Activated CD4-positive, alpha-beta T cell treated with anti-CD3 and anti-CD28 coated beads for 24 hours (primary cell): ENCODE results near the gene EEF1AKMT3.
"Not testable (repeated sequence)": the region's sequence is repeated elsewhere in the genome, so short reads cannot be mapped to it uniquely, and the experiment has no call there.

ENCODE experiments used
- DNase-seq, 2 donors: peaks; one replicate each; pipeline ENCODE4 v3.0.0-alpha.2; 2020; ENCODE audit warnings: low read depth in 2 of 2

The EEF1AKMT3 gene

DNA sequence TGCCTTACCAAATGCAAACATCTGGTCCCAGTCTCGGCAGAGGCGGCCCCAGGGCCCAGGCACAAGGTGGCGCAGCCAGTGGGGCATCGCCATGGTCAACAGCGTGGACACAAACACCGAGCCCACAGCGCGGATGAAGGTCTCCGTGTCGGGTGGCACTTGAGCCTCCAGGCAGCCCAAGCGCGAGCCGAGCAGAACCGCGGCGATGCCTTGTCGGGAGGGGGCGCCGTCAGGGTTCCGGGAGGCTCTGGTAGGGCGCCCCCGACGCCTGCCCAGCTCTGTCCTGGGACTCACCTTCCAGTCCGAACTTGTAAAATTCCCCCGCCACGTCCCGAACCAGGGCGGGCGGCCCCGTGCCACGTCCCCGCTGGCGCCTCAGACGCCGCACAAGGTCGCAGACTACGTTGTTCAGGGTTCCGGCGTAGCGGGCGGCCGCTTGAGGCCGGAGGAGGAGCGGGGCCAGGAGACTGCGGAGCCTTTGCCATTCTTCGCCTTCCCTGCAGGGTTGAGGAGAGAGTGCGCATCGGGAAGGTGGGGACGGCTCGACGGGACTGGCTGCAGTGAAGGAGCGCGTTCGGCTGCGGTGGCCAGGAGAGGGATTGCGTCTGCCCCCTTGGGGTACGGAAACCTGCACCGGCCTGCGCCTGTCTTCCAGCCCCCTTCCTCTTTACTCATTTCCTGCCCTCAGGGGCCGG is 7.3 kb upstream of the EEF1AKMT3 start:
- peak in 1 of 2 donors; percentile 52 for DNase-seq

DNA sequence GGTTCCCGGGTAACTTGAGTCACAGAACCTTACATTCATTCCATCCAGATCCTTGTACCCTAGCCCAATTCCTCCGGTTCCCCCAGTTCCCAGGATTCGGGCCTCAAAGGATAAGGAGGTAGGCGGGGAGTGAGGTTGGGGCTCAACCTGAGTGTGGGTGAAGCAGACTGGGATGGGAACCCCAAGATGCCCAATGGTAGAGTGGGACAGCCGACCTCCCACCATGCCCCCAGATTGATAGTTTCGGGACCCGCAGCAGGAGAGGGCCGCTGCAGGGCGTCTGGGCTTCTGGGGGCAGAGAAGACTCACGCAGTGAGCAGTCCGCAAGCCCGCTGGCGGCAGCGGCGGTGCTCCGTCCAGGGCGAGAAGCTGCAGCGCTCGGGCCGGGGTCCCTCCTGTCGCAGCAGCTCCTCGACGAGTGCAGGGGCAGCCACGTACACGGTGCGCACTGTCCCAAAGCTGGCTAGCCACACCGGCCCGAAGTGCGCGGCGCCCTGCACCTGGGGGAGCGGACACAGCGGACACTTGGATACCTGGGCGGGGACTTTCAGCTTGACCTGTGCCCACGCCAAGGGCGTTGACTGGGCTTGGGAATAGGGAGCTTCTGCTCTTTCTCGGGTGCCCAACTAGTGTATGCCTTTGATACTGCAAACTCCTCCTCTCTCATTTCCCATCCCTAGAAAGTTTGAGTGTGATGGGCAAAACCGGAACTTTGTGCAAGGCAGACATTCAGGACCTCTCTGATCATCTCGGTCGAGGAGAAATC is 6.5 kb upstream of the EEF1AKMT3 start:
- DNase-seq = no peak

- no peak for DNase-seq
These were observed 5.7 kb upstream of the EEF1AKMT3 start, which contains the start of gene CYP27B1 for GRCh38 chr12:57766464-57767304. Gene CYP27B1 (minus strand): TSS chr12:57767078. CDS start chr12:57767041, 37 bp downstream.

DNA sequence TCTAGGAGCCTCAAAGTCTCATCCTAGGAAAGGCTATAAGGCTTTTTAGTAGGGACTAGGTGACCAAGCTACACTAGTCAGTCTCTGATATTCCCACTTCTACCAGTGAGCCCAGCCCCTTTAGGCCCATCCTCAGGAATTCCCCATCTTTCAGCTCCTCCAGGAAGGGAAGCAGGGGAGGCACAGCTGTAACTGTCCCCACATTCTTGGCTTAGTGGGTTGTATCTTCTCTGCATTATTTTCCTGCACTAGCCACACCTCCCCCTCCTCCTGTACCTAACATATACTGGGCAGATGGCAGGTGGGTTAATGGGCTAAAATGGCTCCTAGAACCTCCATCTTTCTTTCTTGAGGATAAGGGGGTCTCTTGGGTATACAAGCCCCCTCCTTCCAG is 5.1 kb upstream of the EEF1AKMT3 start:
- DNase-seq = no peak

DNA sequence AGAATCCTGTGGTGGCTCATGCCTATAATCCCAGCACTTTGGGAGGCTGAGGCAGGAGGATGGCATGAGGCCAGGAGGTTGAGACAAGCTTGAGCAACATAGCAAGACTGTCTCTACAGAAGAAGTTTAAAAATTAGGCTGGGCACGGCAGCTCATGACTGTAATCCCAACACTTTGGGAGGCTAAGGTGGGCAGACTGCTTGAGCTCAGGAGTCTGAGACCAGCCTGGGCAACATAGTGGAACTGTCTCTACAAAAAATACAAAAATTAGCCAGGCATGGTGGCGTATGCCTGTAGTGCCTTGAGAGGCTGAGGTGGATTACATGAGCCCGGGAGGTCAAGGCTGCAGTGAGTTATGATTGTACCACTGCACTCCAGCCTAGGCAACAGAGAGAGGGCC is 4.5 kb upstream of the EEF1AKMT3 start:
- DNase-seq = no peak

DNA sequence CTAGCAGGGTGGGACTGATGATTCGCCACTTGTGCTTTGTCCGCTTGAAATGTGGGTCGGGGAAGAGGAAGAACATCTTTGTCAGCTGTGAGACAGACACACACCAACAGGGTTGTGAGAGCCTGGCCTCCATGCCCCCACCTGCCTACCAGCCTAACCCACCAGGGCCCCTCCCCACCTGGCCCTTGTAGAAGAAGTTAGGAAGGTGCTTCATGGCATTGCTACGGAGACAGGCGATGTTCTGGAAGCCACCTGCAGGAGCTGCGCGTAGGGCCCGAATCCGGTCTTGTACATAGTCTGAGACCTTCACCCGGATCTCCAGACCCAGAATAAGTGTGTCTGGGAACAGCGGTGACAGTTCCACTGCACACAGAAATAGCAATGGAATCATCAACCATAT is 2.8 kb upstream of the EEF1AKMT3 start:
- DNase-seq = no peak

DNA sequence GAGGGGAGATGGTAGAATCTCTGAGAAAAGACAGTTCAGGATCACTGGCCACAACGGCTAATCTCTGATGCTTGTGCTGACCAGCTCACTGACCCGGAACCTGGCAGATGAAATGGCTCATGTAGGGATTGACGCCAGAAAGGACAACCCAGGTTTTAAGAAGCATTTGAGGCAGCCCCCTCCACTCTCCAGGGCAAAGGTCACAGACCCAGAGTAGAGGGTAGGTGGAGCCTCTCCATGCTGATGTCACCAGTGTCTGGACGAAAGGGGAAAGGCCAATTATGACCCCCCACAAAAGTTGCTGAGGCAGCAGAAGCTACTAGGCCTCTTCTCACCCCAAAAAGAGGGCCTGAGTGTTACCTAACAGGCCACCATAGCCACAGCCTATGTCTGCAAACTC is 1.7 kb upstream of the EEF1AKMT3 start:
- DNase-seq = no peak

DNA sequence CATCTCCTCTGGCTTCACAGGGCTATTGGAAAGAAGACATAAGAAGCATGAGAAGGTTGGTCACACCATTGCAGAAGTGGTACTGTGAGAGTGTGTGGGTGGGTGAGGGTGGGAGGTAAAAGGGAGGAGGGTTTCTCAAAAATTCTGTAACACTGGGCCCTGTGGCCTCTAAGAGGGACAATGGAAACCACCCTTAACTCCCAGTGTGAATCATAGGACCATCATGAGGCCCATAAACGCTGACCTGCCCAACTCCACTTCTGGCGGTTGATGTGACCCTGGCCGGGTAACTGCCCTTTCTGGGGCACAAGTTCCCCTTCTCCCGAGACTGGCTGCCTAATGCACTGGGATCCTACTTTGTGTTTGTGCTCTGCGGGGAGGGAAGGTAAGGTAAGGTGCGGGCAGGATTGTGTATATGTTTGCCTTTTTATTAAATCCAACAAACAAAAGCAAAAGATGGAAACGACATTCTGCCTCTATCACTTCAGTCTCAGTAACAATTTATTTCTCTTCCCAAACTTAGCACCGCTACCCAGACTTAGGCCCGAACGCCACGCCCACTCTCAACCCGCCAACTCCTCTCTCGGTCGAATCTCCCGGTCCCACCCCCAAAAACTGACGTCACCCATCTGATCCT is 1.1 kb upstream of the EEF1AKMT3 start:
- DNase-seq = peak; percentile 89 to 90

GRCh38 chr12:57771873-57772428 is 463 bp upstream of the EEF1AKMT3 start, which contains the start of gene METTL1:
Gene METTL1 (minus strand): TSS chr12:57772105. CDS start chr12:57772083, 22 bp downstream.
- peak; percentile 86 to 90 for DNase-seq

DNA sequence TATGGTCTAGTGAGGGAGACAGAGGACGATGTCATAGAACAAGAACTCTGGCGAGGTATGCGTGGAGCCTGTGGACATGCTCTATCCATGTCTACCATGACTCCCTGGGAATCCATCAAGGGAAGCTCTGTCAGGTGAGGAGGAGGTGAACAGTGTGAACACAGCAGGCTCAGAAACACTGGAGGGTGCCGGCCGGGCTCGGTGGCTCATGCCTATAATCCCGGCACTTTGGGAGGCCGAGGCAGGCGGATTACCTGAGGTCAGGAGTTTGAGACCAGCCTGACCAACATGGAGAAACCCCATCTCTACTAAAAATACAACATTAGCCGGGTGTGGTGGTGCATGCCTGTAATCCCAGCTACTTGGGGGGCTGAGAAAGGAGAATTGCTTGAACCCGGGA is 2.2 kb downstream of the EEF1AKMT3 start:
- DNase-seq = not testable (repeated sequence)

DNA sequence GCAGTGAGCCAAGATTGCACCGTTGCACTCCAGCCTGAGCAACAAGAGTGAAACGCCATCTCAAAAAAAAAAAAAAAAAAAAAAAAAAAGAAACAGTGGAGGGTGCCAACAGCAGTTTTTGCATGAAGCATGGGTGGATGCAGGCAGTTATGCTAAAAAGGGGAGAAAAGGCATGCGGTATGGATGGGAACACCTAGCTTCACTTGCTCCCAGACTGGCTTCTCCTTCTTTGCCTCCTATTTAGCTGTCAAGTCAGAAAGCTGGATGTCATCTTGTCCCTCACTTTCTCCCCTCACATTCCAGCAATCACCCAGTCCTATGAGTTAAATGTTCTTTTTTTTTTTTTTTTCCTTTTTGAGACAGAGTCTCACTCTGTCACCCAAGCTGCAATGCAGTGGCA is 2.6 kb downstream of the EEF1AKMT3 start:
- DNase-seq = no peak

- no peak for DNase-seq
These were observed 3.3 kb downstream of the EEF1AKMT3 start for GRCh38 chr12:57775563-57776246.

GRCh38 chr12:57776247-57776587 is 3.8 kb downstream of the EEF1AKMT3 start:
- no peak for DNase-seq

DNA sequence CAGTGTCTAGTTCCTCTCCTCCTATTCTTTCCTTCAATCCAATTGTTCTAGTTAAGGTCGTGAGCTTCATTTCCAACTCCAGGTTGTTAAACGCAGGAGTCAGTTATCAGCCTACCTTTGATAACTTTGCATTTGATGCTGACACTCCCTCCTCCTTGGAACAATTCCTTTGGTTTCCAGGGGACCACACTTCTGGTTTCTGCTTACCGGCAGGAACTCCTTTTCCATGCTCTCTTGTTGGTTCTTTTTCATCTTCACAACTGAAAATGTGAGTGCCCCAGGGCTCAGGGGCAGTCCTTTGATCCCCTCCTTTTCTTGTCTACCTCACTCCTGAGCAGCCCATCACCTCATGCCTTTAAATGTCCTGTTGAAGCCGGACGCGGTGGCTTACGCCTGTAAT is 5.0 kb downstream of the EEF1AKMT3 start:
- DNase-seq = no peak

GRCh38 chr12:57777911-57778310 is 5.5 kb downstream of the EEF1AKMT3 start:
- no peak for DNase-seq

- DNase-seq = no peak
These were observed 7.3 kb downstream of the EEF1AKMT3 start for GRCh38 chr12:57779736-57780135.

DNA sequence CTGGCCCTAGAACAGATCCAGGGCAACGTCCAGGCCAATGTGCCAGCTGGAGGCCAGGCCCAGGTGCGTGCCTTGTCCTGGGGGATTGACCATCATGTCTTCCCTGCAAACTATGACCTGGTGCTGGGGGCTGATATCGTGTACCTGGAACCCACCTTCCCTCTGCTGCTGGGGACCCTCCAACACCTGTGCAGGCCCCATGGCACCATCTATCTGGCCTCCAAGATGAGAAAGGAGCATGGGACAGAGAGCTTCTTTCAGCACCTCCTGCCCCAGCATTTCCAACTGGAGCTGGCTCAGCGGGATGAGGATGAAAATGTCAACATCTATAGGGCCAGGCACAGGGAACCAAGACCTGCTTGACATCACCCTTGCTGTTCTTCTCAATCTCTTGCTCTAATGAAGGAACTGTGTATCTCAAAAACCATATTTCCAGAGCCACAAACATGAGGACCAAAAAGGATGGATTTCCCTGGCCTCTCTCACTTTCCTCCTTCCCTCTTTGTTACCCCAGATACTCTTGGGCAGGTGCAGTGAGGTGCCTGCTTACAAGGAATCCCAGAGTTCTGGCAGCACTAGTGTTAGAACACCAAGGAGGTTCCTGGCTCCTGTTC is 8.0 kb downstream of the EEF1AKMT3 start:
- DNase-seq = no peak

DNA sequence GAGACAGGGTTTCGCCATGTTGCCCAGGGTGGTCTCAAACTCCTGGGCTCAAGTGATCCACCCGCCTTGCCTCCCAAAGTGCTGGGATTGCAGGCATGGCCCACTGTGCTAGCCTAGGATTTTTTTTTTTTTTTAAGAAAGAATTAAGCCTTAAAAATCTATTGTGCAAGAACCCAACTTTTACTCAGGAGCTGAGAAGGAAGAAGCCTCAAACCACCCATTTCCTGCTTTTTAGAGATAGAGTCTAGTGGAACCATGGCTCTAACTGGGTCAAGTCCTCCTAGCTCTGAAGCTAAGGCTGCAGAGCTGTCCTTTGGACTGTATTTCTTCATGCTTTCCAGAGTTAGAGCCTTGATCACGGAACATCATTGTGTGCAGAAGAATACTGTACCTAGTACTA is 8.8 kb downstream of the EEF1AKMT3 start:
- no peak for DNase-seq

DNA sequence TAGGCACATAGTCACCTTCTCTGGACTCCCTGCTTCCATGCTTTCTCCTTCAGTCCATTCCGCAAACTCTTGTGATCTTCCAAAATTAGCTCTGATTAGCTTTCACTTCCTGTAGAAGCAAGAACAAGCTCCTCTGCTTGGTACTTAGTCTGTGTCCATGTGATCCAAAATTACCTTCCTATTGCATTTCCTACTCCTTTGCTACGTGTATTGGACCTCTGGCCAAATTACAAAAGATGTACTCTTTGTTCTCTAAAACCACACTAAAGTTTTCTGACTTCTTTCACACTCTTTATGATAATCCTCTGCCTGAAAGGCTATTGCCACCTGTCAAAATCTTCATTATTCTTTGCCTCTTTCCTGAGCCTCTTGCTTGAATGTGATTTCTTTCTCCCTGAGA is 9.4 kb downstream of the EEF1AKMT3 start:
- no peak for DNase-seq

DNA sequence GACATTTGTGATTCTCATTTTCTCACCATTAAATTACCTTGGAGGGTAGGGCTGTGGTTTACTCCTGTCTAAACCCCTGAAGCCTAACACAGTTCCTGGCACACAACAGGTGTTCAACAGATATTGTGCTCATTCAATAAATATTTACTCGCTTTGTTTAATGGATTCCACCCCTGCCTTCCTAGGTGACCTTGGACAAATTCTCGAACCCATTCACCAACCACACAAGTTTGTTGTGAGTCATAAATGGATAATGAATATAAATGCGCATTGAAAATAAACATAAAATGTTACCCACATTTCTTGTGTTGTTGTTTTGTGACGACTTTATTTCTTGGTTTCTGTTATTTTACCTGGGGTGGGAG is 9.8 kb downstream of the EEF1AKMT3 start:
- DNase-seq = no peak
